A673 (cell line): ENCODE results near the gene SLC22A4. TPM values are rescaled to one million over a fixed set of nuclear protein-coding genes. Genes with fewer than 3 reads are reported as not detected.

Experiments
- BruUV-seq: library from RNA; stranded (reverse); fragments of 400-500 nt; replicated peaks from 2 replicates; lab custom pipeline; 2021; lab: Mats Ljungman, UMichigan
- CTCF ChIA-PET: fragments of 300-600 bp; sonication (Branson Sonifier 250); formaldehyde crosslinking; loops from one replicate; lab custom pipeline; 2022; ENCODE audit warnings: antibody characterized with exemption; lab: Charles Lee
- POLR2A ChIA-PET: fragments of 300-600 bp; sonication (Branson Sonifier 250); formaldehyde crosslinking; loops from one replicate; lab custom pipeline; 2022; ENCODE audit warnings: antibody characterized with exemption; ENCODE audit not compliant: low non-redundant PET; lab: Charles Lee
- DNase-seq: peaks from one replicate; pipeline ENCODE4 v3.0.0-alpha.2; 2015; ENCODE audit warnings: low spot score
- H3K27ac ChIP-seq: fragments of 200-600 bp; sonication (generic); 2 replicates; pipeline ENCODE4 v1.5.1; 2016; ENCODE audit warnings: mixed run types, low read depth, mild to moderate bottlenecking, mixed read lengths, antibody characterized with exemption, low read length; ENCODE audit not compliant: poor library complexity, severe bottlenecking
- H3K27me3 ChIP-seq: fragments of 200-600 bp; sonication (generic); replicated peaks from 2 replicates; pipeline ENCODE4 v1.6.1; 2017; ENCODE audit warnings: mixed run types, low read depth, mild to moderate bottlenecking, mixed read lengths, antibody characterized with exemption, low read length; ENCODE audit not compliant: insufficient read depth, poor library complexity
- H3K36me3 ChIP-seq: fragments of 200-600 bp; sonication (generic); 2 replicates; pipeline ENCODE4 v1.6.1; 2016; ENCODE audit warnings: mixed run types, mild to moderate bottlenecking, mixed read lengths, antibody characterized with exemption, low read length; ENCODE audit not compliant: insufficient read depth, poor library complexity, severe bottlenecking
- H3K4me1 ChIP-seq: fragments of 200-600 bp; sonication (generic); 2 replicates; pipeline ENCODE4 v1.6.1; 2017; ENCODE audit warnings: mixed run types, mild to moderate bottlenecking, mixed read lengths, antibody characterized with exemption, low read length; ENCODE audit not compliant: insufficient read depth, poor library complexity, severe bottlenecking
- H3K4me3 ChIP-seq: fragments of 200-600 bp; sonication (generic); 2 replicates; pipeline ENCODE4 v1.5.1; 2016; ENCODE audit warnings: low read depth, mixed run types, mild to moderate bottlenecking, mixed read lengths, low read length; ENCODE audit not compliant: poor library complexity, severe bottlenecking
- H3K9me3 ChIP-seq: fragments of 200-600 bp; sonication (generic); 2 replicates; pipeline ENCODE4 v1.6.1; 2016; ENCODE audit warnings: mixed run types, low read depth, mild to moderate bottlenecking, mixed read lengths, antibody characterized with exemption, low read length; ENCODE audit not compliant: poor library complexity, severe bottlenecking
- CTCF ChIP-seq: fragments of 300-800, 200-600 bp; sonication (generic); conservative IDR thresholded peaks from 2 replicates; pipeline ENCODE4 v1.5.1; 2017; ENCODE audit warnings: low read depth, mild to moderate bottlenecking, antibody characterized with exemption, low read length, moderate library complexity, mixed read lengths
- EZH2 ChIP-seq: fragments of 200-600 bp; sonication (generic); IDR thresholded peaks from 2 replicates; pipeline ENCODE4 v1.6.1; 2017; ENCODE audit warnings: borderline replicate concordance, low read depth, mild to moderate bottlenecking, mixed read lengths, antibody characterized with exemption, low read length; ENCODE audit not compliant: poor library complexity, severe bottlenecking
- intact Hi-C: fragments of 100-400 bp; cut with micrococcal nuclease; formaldehyde crosslinking; loops from one replicate; pipeline ENCODE4 v1.10.0; 2022; ENCODE audit not compliant: unreplicated experiment
- total RNA-seq: library from RNA; stranded (reverse); gene quantifications from 2 replicates; pipeline ENCODE4 v1.2.3, GENCODE V29; 2021

The SLC22A4 gene
- total RNA-seq, 1 experiment from 2014 or later: 0.99 TPM

GRCh38 chr5:132372127-132372526 lies 77.9 kb downstream of the SLC22A4 start:
- Histone ChIP-seq H3K9me3 (no peaks in the 10 kb centered on the region), H3K36me3 (no peaks in the 10 kb centered on the region), H3K4me3 (no peak overlapping the region), H3K27me3 (no peaks in the 10 kb centered on the region), H3K4me1 (peaks cover 10% of the 10 kb centered on the region), H3K27ac (no peak overlapping the region)
- CTCF ChIA-PET: interaction anchor here (0.6 kb wide), 1 partner anchor 451 kb away, joined by 3 read pairs; no protein-coding TSS in a partner anchor
- intact Hi-C loops: no loop called here
- BruUV-seq: no TSS peak
- no peak for TF ChIP-seq CTCF
- TF ChIP-seq EZH2: no peak
- no peak for DNase-seq
- POLR2A ChIA-PET: no interaction called here

DNA sequence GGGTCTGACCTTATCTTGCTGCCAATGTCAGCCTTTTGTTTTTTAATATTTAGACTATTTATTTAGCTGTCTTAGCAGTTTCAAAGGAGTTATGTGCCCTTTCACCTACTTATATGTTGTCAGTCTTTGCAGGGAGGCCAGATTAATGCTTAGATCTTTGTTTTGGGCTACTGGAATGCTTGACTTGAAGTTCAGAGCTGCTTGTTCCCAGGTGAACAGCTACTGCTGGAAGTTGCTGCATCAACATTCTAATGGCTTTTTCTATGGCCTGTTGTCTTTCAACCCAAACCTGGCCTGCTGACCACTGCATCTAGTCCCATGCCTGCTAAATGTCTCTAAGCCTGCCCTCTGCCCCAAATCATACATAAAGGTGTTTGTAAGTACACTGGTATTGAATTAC lies 78.3 kb downstream of the SLC22A4 start:
- CTCF ChIA-PET: interaction anchor here (0.6 kb wide), 1 partner anchor 451 kb away, joined by 3 read pairs; no protein-coding TSS in a partner anchor
- DNase-seq: no peak
- Histone ChIP-seq H3K4me3 (no peak overlapping the region), H3K4me1 (peaks cover 10% of the 10 kb centered on the region), H3K36me3 (no peaks in the 10 kb centered on the region), H3K27ac (no peak overlapping the region), H3K27me3 (no peaks in the 10 kb centered on the region), H3K9me3 (no peaks in the 10 kb centered on the region)
- intact Hi-C loops: no loop called here
- no TSS peak for BruUV-seq
- TF ChIP-seq EZH2: no peak
- TF ChIP-seq CTCF: no peak
- POLR2A ChIA-PET: no interaction called here

DNA sequence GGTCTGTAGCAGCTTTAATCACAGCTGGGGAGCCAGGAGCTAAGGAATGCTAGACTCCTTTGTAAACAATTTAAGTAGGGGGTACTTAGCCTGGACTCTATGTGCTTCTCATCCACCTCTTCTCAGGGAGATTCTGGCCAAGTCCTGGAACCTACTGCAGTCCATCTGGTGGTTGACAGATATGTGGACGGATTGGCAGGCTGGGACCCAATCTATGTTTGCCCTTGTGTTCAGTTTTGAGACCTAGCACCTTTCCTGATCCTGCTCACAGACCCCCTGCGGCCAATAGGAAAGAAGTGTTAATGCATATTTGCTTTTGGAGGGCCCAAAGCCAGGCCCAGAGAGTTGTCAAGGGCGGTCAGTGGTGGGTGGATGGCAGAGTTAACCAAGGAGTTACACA lies 81.8 kb downstream of the SLC22A4 start:
- Histone ChIP-seq H3K9me3 (no peaks in the 10 kb centered on the region), H3K4me1 (no peaks in the 10 kb centered on the region), H3K36me3 (no peaks in the 10 kb centered on the region), H3K27me3 (no peaks in the 10 kb centered on the region), H3K27ac (no peak overlapping the region), H3K4me3 (no peak overlapping the region)
- TF ChIP-seq CTCF: no peak
- TF ChIP-seq EZH2: no peak
- intact Hi-C loops: no loop called here
- ChIA-PET POLR2A (no interaction called here), CTCF (no interaction called here)
- DNase-seq: no peak
- no TSS peak for BruUV-seq
